OCI-LY1 (cell line): Measurements from ENCODE around the gene XPR1.

Source experiments
- H2AFZ ChIP-seq: fragments of 200-600 bp; sonication (generic), shearing (Covaris generic); 2 replicates; pipeline ENCODE4 v1.6.0; 2014; ENCODE audit warnings: antibody characterized with exemption, mild to moderate bottlenecking, low read length
- H3F3A ChIP-seq: fragments of 200-600 bp; sonication (generic), shearing (Covaris generic); 2 replicates; pipeline ENCODE4 v1.6.0; 2014; ENCODE audit warnings: mild to moderate bottlenecking, antibody characterized with exemption, low read length, moderate library complexity; ENCODE audit not compliant: insufficient read depth
- H3K27ac ChIP-seq: fragments of 200-600 bp; sonication (generic); 2 replicates; pipeline ENCODE4 v1.5.1; 2014; ENCODE audit warnings: low read length, mixed run types, mild to moderate bottlenecking, low read depth; ENCODE audit not compliant: poor library complexity, severe bottlenecking
- H3K27me3 ChIP-seq: fragments of 200-600 bp; sonication (generic); 2 replicates; pipeline ENCODE4 v1.6.0; 2014; ENCODE audit warnings: antibody characterized with exemption, mild to moderate bottlenecking, low read length, moderate library complexity; ENCODE audit not compliant: insufficient read depth
- H3K36me3 ChIP-seq: fragments of 200-600 bp; sonication (generic); 2 replicates; pipeline ENCODE4 v1.6.1; 2014; ENCODE audit warnings: mild to moderate bottlenecking, antibody characterized with exemption, low read length, moderate library complexity, mixed read lengths; ENCODE audit not compliant: insufficient read depth
- H3K4me1 ChIP-seq: fragments of 200-600 bp; sonication (generic); 2 replicates; pipeline ENCODE4 v1.5.1; 2014; ENCODE audit warnings: mild to moderate bottlenecking, low read length, moderate library complexity; ENCODE audit not compliant: insufficient read depth, severe bottlenecking
- H3K4me2 ChIP-seq: fragments of 200-600 bp; sonication (generic), shearing (Covaris generic); 2 replicates; pipeline ENCODE4 v1.6.1; 2014; ENCODE audit warnings: low read length
- H3K4me3 ChIP-seq: fragments of 200-600 bp; sonication (generic); 2 replicates; pipeline ENCODE4 v1.5.1; 2014; ENCODE audit warnings: low read length, low read depth, mild to moderate bottlenecking, mixed read lengths; ENCODE audit not compliant: poor library complexity, severe bottlenecking
- H3K79me2 ChIP-seq: fragments of 200-600 bp; shearing (Covaris generic); 2 replicates; pipeline ENCODE4 v1.6.1; 2016; ENCODE audit warnings: mixed run types, low read length, mixed read lengths; ENCODE audit not compliant: insufficient read depth
- H3K9ac ChIP-seq: fragments of 200-600 bp; sonication (generic), shearing (Covaris generic); 2 replicates; pipeline ENCODE4 v1.6.1; 2014; ENCODE audit warnings: mild to moderate bottlenecking, low read length, mixed read lengths
- H3K9me2 ChIP-seq: fragments of 200-600 bp; sonication (generic), shearing (Covaris generic); 2 replicates; pipeline ENCODE4 v1.6.1; 2014; ENCODE audit warnings: low read depth, mild to moderate bottlenecking, low read length, mixed read lengths
- H3K9me3 ChIP-seq: fragments of 200-600 bp; shearing (Covaris generic); 2 replicates; pipeline ENCODE4 v1.6.1; 2014; ENCODE audit warnings: low read length, mixed read lengths
- H4K20me1 ChIP-seq: fragments of 200-600 bp; sonication (generic), shearing (Covaris generic); 2 replicates; pipeline ENCODE4 v1.6.0; 2016; ENCODE audit warnings: mild to moderate bottlenecking, low read length; ENCODE audit not compliant: insufficient read depth
- EZH2 ChIP-seq: fragments of 200-600 bp; sonication (generic), shearing (Covaris generic); IDR thresholded peaks from 2 replicates; pipeline ENCODE4 v1.8.0; 2017; ENCODE audit warnings: borderline replicate concordance, mixed run types, mild to moderate bottlenecking, antibody characterized with exemption, low read length, moderate library complexity, mixed read lengths
- TF ChIP-seq, protein P1 (sequence below): fragments of 200-600 bp; sonication (generic), shearing (Covaris generic); IDR thresholded peaks from 2 replicates; pipeline ENCODE4 v1.5.1; 2017; ENCODE audit warnings: mild to moderate bottlenecking, antibody characterized with exemption, low read length, moderate library complexity, mixed read lengths

Gene XPR1

DNA sequence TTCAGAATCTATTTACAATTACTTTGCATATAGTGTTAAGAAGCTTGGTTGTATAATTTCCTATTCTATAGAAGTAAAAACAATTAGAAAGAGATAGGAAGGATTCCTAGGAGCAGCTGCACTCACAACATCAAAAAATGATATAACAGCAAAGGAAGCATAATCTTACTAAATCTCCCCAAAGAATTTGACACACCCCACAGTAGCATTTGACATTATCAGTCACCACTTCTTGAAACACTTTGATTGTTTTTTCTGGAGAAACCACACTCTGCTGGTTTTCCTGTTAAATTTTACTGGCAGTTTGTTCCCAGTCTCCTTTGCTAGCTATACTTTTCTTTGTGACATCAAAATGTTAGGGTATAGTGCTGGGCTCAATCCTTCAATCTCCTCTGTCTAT, 180.1 kb downstream of the XPR1 start:
- Histone ChIP-seq H3K36me3 (peaks cover 5% of the 10 kb centered on the region), H3K79me2 (no peaks in the 10 kb centered on the region; the same call in 1 of the 2 replicates), H3K9me2 (no peaks in the 10 kb centered on the region), H3K9ac (no peak overlapping the region), H3K27me3 (no peaks in the 10 kb centered on the region), H3K9me3 (no peaks in the 10 kb centered on the region), H3K4me2 (no peak overlapping the region), H3K27ac (no peak overlapping the region), H4K20me1 (no peaks in the 10 kb centered on the region), H2AFZ (no peak overlapping the region), H3K4me3 (no peak overlapping the region), H3F3A (no peaks in the 10 kb centered on the region), H3K4me1 (no peaks in the 10 kb centered on the region)
- TF ChIP-seq, protein P1, sequence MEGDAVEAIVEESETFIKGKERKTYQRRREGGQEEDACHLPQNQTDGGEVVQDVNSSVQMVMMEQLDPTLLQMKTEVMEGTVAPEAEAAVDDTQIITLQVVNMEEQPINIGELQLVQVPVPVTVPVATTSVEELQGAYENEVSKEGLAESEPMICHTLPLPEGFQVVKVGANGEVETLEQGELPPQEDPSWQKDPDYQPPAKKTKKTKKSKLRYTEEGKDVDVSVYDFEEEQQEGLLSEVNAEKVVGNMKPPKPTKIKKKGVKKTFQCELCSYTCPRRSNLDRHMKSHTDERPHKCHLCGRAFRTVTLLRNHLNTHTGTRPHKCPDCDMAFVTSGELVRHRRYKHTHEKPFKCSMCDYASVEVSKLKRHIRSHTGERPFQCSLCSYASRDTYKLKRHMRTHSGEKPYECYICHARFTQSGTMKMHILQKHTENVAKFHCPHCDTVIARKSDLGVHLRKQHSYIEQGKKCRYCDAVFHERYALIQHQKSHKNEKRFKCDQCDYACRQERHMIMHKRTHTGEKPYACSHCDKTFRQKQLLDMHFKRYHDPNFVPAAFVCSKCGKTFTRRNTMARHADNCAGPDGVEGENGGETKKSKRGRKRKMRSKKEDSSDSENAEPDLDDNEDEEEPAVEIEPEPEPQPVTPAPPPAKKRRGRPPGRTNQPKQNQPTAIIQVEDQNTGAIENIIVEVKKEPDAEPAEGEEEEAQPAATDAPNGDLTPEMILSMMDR, result no peak
- no peak for TF ChIP-seq EZH2

DNA sequence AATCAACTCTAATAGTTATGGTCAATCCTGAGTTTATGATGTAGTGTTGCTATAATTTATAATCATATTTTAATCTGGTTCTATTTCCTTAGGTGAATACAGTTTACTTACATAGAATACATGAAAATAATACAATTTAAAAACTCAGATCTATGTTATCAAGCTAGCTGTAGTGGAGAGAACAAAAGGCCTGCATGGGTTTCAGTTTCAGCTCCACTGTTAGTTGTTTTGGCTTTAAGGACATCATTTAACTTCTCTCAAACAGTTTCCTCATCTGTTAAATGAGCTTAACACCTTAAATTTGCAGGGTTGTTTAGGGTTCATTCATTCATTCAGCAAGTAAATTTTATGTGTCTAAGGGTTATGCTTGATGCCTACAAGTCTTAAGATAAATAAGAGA, 182.4 kb downstream of the XPR1 start:
- H2AFZ ChIP-seq, result no peak overlapping the region
- H3F3A ChIP-seq, result no peaks in the 10 kb centered on the region
- no peak overlapping the region for H3K9ac ChIP-seq
- H3K9me3 ChIP-seq, result no peaks in the 10 kb centered on the region
- TF ChIP-seq, protein P1, result no peak
- TF ChIP-seq EZH2, result no peak
- no peaks in the 10 kb centered on the region; the same call in 1 of the 2 replicates for H3K79me2 ChIP-seq
- H3K27ac ChIP-seq, result no peak overlapping the region
- no peak overlapping the region for H3K4me2 ChIP-seq
- H3K27me3 ChIP-seq, result no peaks in the 10 kb centered on the region
- no peak overlapping the region for H3K4me3 ChIP-seq
- H3K4me1 ChIP-seq, result no peaks in the 10 kb centered on the region
- H3K9me2 ChIP-seq, result no peaks in the 10 kb centered on the region
- H4K20me1 ChIP-seq, result no peaks in the 10 kb centered on the region
- no peaks in the 10 kb centered on the region for H3K36me3 ChIP-seq

DNA sequence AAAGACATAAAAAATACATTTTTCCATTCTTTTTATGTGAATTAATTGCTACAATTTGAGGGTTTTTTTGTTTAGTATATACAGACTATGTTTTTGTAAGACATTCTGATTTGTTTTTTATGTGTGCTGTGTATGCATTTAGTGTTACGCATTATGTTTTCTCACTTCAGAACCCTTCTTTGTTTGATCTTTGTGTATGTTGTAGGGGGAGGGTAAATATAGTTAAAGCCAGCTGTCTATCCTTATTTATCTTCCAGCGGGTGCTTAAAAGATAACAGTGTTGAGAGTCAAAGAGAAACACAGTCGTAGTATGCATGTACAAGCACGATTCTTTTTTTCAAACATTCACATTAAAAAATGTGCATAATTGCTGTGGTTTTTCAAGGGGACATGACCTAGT, 183.4 kb downstream of the XPR1 start:
- Histone ChIP-seq H3K36me3 (no peaks in the 10 kb centered on the region), H3K27me3 (no peaks in the 10 kb centered on the region), H4K20me1 (no peaks in the 10 kb centered on the region), H3K4me3 (no peak overlapping the region), H3K4me1 (no peaks in the 10 kb centered on the region), H3F3A (no peaks in the 10 kb centered on the region), H3K9ac (no peak overlapping the region), H3K9me2 (no peaks in the 10 kb centered on the region), H3K27ac (no peak overlapping the region), H3K4me2 (no peak overlapping the region), H2AFZ (no peak overlapping the region), H3K79me2 (no peaks in the 10 kb centered on the region; the same call in 1 of the 2 replicates), H3K9me3 (no peaks in the 10 kb centered on the region)
- TF ChIP-seq EZH2, result no peak
- TF ChIP-seq, protein P1, result no peak
